K562 treated with DMSO at 1 percent for 4 hours (cell line): ENCODE data around the gene KLHL41. TPM values are rescaled to one million over a fixed set of nuclear protein-coding genes. Genes with fewer than 3 reads are reported as not detected.

Source experiments
- total RNA-seq: library from RNA; unstranded; fragments of 300-600 nt; gene quantifications from 2 replicates; pipeline ENCODE4 v1.2.3, GENCODE V29; 2022; ENCODE audit not compliant: insufficient read depth

Gene KLHL41
- total RNA-seq, result 3.3 TPM in 1 of 2 replicates, not detected in the other

DNA sequence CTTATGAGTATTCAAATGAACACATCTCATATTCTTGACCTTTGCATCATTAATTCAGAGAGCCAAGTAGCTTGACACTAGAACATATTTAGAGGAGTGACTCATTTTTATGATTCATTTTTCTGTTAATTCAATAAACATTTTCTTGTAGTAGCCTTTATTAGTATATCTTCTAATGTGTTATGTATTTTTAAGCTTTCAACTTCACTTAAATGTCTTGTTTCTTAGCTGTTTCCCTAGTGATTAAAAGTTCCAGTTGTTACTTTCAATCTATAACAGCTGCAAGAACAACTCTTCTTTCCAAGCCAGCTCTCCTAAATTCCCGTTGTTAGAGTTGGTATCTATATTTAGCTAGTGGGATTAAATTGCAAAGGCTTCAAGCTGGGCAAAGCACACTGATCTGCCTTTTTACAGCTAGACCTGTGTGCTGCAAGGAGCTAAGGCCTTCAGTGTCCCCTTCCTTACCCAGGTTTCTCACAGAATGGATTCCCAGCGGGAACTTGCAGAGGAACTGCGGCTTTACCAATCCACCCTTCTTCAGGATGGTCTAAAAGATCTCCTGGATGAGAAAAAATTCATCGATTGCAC, at the start of gene KLHL41:
Gene KLHL41, plus strand, starts transcription at position 405 of the 588 bp plus-strand sequence. Its CDS starts 77 bp downstream, at position 482.

DNA sequence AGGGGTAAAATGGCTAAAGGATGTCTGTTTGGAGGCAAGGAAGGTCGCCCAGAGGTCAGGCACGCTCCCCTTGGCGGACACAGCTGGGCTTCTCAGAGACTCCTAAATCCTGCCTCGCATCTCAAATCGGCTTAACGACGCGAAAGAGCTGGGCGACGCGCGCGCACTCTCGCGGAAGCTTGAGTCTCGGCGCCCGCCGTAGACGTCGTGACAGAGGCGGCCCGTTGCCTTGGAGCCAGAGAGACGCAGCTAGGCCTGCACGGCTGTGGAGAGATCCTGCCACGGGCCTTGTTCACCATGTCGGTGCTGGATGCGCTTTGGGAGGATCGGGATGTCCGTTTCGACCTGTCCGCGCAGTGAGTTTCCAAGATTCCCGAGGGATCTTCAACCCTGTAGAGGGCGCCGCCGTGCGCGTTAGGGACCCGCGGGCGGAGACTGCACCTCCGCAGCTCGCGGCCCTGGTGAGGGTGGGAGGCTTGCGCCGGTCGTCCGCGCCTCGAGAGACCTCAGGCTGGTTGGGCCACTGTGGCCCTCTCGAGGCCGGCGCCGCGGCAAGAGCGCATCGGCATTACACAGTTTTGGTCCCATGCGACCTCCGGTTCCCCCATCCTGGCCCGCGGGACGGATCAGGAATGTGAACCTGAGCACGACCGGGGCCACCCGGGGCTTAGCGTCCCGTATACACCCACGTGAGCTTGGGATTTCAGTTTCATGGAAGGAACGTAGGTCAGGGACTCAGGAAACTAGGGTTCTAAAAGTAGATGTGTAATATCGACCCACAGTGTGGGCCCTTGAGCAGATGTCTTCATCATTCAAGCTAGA, 30.0 kb upstream of the KLHL41 start, which contains the start of gene BBS5:
Gene BBS5, plus strand, starts transcription at position 238 of the 822 bp plus-strand sequence. Its CDS starts 60 bp downstream, at position 298.

GRCh38 chr2:169573160-169573973, 63.9 kb downstream of the KLHL41 start, which contains the start of gene FASTKD1:
FASTKD1 (minus strand) TSS chr2:169573865; CDS start chr2:169572029, 1,836 bp downstream.

Other genes with a start within 250 kb of the KLHL41 start
- 0.11 and 0.19 TPM in 2 replicates for gene LRP2, start 147.2 kb upstream of the KLHL41 start, total RNA-seq
- gene BBS5, start 30.2 kb upstream of the KLHL41 start, total RNA-seq, result 1.8 and 2.0 TPM in 2 replicates
- gene FASTKD1, start 64.2 kb downstream of the KLHL41 start, total RNA-seq, result 28.8 and 46.2 TPM in 2 replicates
- 29.8 and 34.7 TPM in 2 replicates for gene PPIG, start 74.6 kb downstream of the KLHL41 start, total RNA-seq
- 1.6 and 2.0 TPM in 2 replicates for gene CFAP210, start 184.7 kb downstream of the KLHL41 start, total RNA-seq
- gene PHOSPHO2, start 184.8 kb downstream of the KLHL41 start, total RNA-seq, result 4.3 and 9.1 TPM in 2 replicates
- 9.3 and 14.1 TPM in 2 replicates for gene KLHL23, start 224.1 kb downstream of the KLHL41 start, total RNA-seq